GM12865 (cell line): Measurements from ENCODE around the gene C19orf38.

Source experiments
- DNase-seq: peaks from one replicate; pipeline ENCODE4 v3.0.0; 2010; ENCODE audit warnings: low read depth
- H3K4me3 ChIP-seq: 2 replicates; pipeline ENCODE4 v1.5.1; 2011; ENCODE audit warnings: mild to moderate bottlenecking, low read depth, low read length, control low read depth
- TF ChIP-seq, protein P1 (sequence below): IDR thresholded peaks from 2 replicates; pipeline ENCODE4 v1.5.1; 2011; ENCODE audit warnings: low read length, control low read depth, low read depth, inconsistent platforms; ENCODE audit not compliant: insufficient read depth; ENCODE audit errors: missing control alignments

C19orf38 gene

DNA sequence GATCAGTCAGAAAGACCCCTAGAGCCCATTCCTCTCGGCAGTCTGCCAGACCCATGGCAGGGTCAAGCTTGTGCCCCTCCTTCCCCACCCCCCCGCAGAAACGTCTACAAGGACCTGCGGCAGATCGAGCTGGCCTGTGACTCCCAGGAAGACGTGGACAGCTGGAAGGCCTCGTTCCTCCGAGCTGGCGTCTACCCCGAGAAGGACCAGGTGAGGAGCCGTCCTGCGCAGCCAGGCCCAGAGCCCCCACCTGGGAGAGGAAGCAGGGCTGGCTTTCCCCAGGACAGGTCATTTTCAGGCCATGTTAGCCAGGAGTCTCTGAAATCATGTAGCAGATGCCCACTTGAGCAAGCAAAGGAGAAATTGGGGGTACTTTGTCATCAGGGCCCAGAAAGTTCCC, 24.5 kb upstream of the C19orf38 start:
- TF ChIP-seq, protein P1, sequence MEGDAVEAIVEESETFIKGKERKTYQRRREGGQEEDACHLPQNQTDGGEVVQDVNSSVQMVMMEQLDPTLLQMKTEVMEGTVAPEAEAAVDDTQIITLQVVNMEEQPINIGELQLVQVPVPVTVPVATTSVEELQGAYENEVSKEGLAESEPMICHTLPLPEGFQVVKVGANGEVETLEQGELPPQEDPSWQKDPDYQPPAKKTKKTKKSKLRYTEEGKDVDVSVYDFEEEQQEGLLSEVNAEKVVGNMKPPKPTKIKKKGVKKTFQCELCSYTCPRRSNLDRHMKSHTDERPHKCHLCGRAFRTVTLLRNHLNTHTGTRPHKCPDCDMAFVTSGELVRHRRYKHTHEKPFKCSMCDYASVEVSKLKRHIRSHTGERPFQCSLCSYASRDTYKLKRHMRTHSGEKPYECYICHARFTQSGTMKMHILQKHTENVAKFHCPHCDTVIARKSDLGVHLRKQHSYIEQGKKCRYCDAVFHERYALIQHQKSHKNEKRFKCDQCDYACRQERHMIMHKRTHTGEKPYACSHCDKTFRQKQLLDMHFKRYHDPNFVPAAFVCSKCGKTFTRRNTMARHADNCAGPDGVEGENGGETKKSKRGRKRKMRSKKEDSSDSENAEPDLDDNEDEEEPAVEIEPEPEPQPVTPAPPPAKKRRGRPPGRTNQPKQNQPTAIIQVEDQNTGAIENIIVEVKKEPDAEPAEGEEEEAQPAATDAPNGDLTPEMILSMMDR: no peak
- H3K4me3 ChIP-seq: no peak overlapping the region
- no peak for DNase-seq

DNA sequence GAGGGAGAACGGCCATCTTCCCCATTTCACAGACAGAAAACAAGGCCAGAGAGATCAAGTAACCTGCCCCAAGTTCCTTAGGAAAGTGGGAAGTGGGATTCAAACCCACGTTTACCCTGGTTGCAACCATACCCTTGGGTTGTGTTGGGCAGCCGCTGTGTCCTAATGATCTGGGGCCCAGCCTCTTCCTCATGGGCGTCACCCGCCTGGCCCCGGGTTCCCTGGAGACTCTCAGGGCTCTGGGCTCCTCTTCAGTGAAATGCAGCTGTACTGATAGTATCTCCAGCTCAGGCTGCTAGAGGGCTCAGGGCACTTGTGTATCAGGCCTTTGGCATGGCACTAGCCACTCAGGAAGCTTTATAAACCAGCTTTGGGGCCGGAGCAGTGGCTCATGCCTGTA, 22.0 kb upstream of the C19orf38 start:
- TF ChIP-seq, protein P1: no peak
- no peak overlapping the region for H3K4me3 ChIP-seq
- no peak for DNase-seq

DNA sequence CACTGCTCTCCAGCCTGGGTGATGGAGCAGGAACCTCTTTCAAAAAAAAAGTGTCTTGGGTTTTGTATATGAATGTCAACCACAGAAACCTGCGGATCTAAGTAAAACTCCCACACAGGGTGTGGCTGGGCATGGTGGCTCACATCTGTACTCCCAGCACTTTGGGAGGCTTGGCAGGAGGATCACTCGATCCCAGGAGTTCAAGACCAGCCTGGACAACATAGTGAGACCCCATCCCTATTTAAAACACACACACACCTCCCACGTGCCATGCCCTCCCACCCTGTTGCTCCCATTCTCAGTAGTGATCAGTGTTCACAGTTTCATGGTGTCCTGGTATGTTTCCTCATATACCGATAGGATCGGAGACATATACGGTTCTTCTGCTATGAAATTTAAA, 21.4 kb upstream of the C19orf38 start:
- no peak overlapping the region for H3K4me3 ChIP-seq
- DNase-seq: no peak
- TF ChIP-seq, protein P1: no peak

DNA sequence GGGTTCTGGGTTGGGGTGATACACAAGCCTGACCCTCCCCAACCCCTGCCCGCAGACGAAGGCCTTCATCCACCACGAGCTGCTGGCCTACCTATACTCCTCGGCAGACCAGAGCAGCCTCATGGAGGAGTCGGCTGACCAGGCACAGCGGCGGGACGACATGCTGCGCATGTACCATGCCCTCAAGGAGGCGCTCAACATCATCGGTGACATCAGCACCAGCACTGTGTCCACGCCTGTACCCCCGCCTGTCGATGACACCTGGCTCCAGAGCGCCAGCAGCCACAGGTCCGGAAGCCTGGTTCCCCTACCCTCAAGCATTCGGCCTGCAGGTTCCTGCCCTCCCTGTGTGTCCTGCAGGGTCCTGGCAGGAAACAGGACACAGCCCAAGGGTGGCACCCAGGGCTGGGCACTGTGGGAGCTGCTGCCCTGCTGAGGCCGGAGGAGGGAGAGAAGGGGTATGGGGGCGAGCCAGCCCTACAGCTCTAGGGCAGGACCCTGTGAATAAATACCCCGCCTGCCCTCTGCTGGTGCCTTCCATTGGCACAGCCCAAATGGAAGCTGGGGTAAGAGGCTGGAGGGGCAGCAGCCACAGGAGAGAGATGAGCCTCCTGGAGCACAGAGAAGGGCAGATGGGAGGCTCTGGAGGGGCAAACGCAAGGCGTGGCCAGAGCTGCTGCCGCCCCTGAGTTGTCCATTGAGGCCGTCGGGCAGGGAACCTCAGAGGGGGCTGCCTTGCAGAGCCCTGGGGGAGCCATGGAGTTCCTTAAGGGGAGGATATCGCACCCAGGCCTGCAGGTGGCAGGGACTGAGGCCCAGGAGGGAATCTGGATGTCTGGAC, 19.0 kb upstream of the C19orf38 start:
- H3K4me3 ChIP-seq: no peak overlapping the region
- TF ChIP-seq, protein P1: no peak
- no peak for DNase-seq

DNA sequence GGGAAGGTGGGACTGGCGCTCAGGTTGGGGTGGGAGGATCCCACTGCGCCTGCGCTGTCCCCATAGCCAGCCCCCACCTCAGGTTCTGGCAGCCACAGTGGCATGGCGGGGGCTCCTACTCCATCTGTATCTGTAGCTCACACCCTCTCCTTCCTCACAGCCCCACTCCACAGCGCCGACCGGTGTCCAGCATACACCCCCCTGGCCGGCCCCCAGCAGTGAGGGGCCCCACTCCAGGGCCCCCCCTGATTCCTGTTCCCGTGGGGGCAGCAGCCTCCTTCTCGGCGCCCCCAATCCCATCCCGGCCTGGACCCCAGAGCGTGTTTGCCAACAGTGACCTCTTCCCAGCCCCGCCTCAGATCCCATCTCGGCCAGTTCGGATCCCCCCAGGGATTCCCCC, 18.2 kb upstream of the C19orf38 start:
- no peak overlapping the region for H3K4me3 ChIP-seq
- DNase-seq: no peak
- TF ChIP-seq, protein P1: no peak

DNA sequence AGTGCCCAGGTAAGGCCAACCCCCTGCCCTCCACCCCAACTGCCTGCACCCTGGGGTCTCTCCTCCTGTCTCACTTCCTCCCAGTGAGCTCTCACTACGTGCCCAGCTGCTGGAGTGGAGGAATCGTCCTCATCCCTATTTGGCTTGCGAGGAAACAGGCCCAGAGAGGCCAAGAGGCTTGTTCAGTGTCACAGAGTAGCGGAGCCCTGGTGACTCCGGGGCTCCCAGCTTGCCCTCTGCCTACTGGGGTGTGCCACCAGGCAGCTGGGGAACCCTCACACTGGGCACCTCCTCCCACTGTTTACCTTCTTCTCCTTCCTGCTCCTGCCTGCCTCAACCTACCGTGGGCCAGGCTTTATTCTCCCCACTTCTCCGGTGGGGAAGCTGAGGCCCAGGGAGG, 17.8 kb upstream of the C19orf38 start:
- H3K4me3 ChIP-seq: no peak overlapping the region
- TF ChIP-seq, protein P1: no peak
- no peak for DNase-seq
